ENCODE data around the gene SLC10A7.

GRCh38 chr4:146398896-146399445 lies 122.8 kb downstream of the SLC10A7 start:
- no peak for TF ChIP-seq CTCF (IDR thresholded peaks at IDR 0.05; ENCODE audit: insufficient read depth, low read length, poor library complexity, severe bottlenecking)
- TF ChIP-seq EZH2phosphoT487 (conservative IDR thresholded peaks at IDR 0.05; ENCODE audit: low read length) = no peak

All from SU-DHL-6 (cell line).